SK-N-MC (cell line): ENCODE results near the gene GPR141.

Experiments
- DNase-seq: peaks from one replicate; pipeline ENCODE4 v3.0.0-alpha.2; 2011; ENCODE audit warnings: low read depth, low spot score
- H3K27ac ChIP-seq: fragments of 200-600 bp; sonication (generic); 2 replicates; pipeline ENCODE4 v1.5.1; 2016; ENCODE audit warnings: mixed run types
- H3K36me3 ChIP-seq: fragments of 200-600 bp; sonication (generic); 2 replicates; pipeline ENCODE4 v1.6.1; 2017; ENCODE audit warnings: antibody characterized with exemption, low read length, mixed read lengths; ENCODE audit not compliant: insufficient read depth
- H3K4me3 ChIP-seq: fragments of 200-600 bp; sonication (generic); 2 replicates; pipeline ENCODE4 v1.5.1; 2016
- H3K9ac ChIP-seq: fragments of 200-600 bp; sonication (generic); 2 replicates; pipeline ENCODE4 v1.8.0; 2017; ENCODE audit warnings: mixed run types, mixed read lengths; ENCODE audit not compliant: insufficient read length
- H3K9me3 ChIP-seq: fragments of 200-600 bp; sonication (generic); 2 replicates; pipeline ENCODE4 v1.6.1; 2017; ENCODE audit warnings: low read depth, mild to moderate bottlenecking, antibody characterized with exemption, low read length, moderate library complexity, mixed read lengths
- EZH2 ChIP-seq: fragments of 200-600 bp; sonication (generic); IDR thresholded peaks from one replicate; pipeline ENCODE4 v1.6.1; 2017; ENCODE audit warnings: antibody characterized with exemption
- FOXP2 ChIP-seq: optimal IDR thresholded peaks from 2 replicates; pipeline ENCODE3; 2011; ENCODE audit warnings: mild to moderate bottlenecking, moderate library complexity; ENCODE audit not compliant: insufficient read depth; ENCODE audit errors: extremely low read length, control extremely low read depth
- POLR2AphosphoS5 ChIP-seq: IDR thresholded peaks from 2 replicates; pipeline ENCODE4 v1.6.1; 2012; ENCODE audit warnings: mild to moderate bottlenecking, low read depth, low read length, borderline replicate concordance

GPR141 gene

GRCh38 chr7:37756797-37757551 lies 73.4 kb downstream of the GPR141 start:
- H3K36me3 ChIP-seq: no peaks in the 10 kb centered on the region
- no peak overlapping the region for H3K9ac ChIP-seq
- H3K4me3 ChIP-seq: no peak overlapping the region
- DNase-seq: no peak
- no peak for TF ChIP-seq EZH2
- H3K9me3 ChIP-seq: no peaks in the 10 kb centered on the region
- no peak overlapping the region for H3K27ac ChIP-seq

GRCh38 chr7:37757563-37757962 lies 74.0 kb downstream of the GPR141 start:
- Histone ChIP-seq H3K36me3 (no peaks in the 10 kb centered on the region), H3K9me3 (no peaks in the 10 kb centered on the region), H3K27ac (no peak overlapping the region), H3K4me3 (no peak overlapping the region), H3K9ac (no peak overlapping the region)
- no peak for DNase-seq
- no peak for TF ChIP-seq POLR2AphosphoS5
- TF ChIP-seq EZH2: no peak
- no peak for TF ChIP-seq FOXP2

- DNase-seq: no peak
- Histone ChIP-seq H3K9me3 (no peaks in the 10 kb centered on the region), H3K27ac (no peak overlapping the region), H3K36me3 (no peaks in the 10 kb centered on the region), H3K4me3 (no peak overlapping the region), H3K9ac (no peak overlapping the region)
- no peak for TF ChIP-seq FOXP2
- no peak for TF ChIP-seq EZH2
- no peak for TF ChIP-seq POLR2AphosphoS5
These were observed 75.0 kb downstream of the GPR141 start for GRCh38 chr7:37758501-37759045.

- no peak for DNase-seq
- Histone ChIP-seq H3K9ac (no peak overlapping the region), H3K4me3 (no peak overlapping the region), H3K27ac (no peak overlapping the region), H3K36me3 (no peaks in the 10 kb centered on the region), H3K9me3 (no peaks in the 10 kb centered on the region)
- TF ChIP-seq FOXP2 (no peak), EZH2 (no peak), POLR2AphosphoS5 (no peak)
These were observed 76.0 kb downstream of the GPR141 start for GRCh38 chr7:37759526-37759925.

GRCh38 chr7:37765421-37765829 lies 81.9 kb downstream of the GPR141 start:
- no peak overlapping the region for H3K4me3 ChIP-seq
- H3K9ac ChIP-seq: no peak overlapping the region
- H3K27ac ChIP-seq: no peak overlapping the region
- H3K9me3 ChIP-seq: no peaks in the 10 kb centered on the region
- TF ChIP-seq POLR2AphosphoS5 (no peak), EZH2 (no peak), FOXP2 (no peak)
- no peaks in the 10 kb centered on the region for H3K36me3 ChIP-seq
- no peak for DNase-seq

- Histone ChIP-seq H3K9me3 (no peaks in the 10 kb centered on the region), H3K4me3 (no peak overlapping the region), H3K9ac (no peak overlapping the region), H3K36me3 (no peaks in the 10 kb centered on the region), H3K27ac (no peak overlapping the region)
- DNase-seq: no peak
- TF ChIP-seq FOXP2 (no peak), POLR2AphosphoS5 (no peak), EZH2 (no peak)
These were observed 82.4 kb downstream of the GPR141 start for GRCh38 chr7:37765872-37766525.

- no peak for TF ChIP-seq EZH2
- TF ChIP-seq FOXP2: no peak
- TF ChIP-seq POLR2AphosphoS5: no peak
- Histone ChIP-seq H3K9ac (no peak overlapping the region), H3K4me3 (no peak overlapping the region), H3K36me3 (no peaks in the 10 kb centered on the region), H3K9me3 (no peaks in the 10 kb centered on the region), H3K27ac (no peak overlapping the region)
- no peak for DNase-seq
These were observed 85.0 kb downstream of the GPR141 start for GRCh38 chr7:37768611-37769010.

- no peak for TF ChIP-seq FOXP2
- no peak overlapping the region for H3K27ac ChIP-seq
- DNase-seq: no peak
- H3K9me3 ChIP-seq: no peaks in the 10 kb centered on the region
- no peak overlapping the region for H3K9ac ChIP-seq
- H3K4me3 ChIP-seq: no peak overlapping the region
- H3K36me3 ChIP-seq: no peaks in the 10 kb centered on the region
These were observed 85.7 kb downstream of the GPR141 start for GRCh38 chr7:37769291-37769690.

GRCh38 chr7:37769726-37770125 lies 86.2 kb downstream of the GPR141 start:
- no peak for DNase-seq
- no peaks in the 10 kb centered on the region for H3K9me3 ChIP-seq
- no peak overlapping the region for H3K4me3 ChIP-seq
- no peaks in the 10 kb centered on the region for H3K36me3 ChIP-seq
- no peak for TF ChIP-seq FOXP2
- H3K27ac ChIP-seq: no peak overlapping the region
- no peak overlapping the region for H3K9ac ChIP-seq
